GM18511 (cell line): ENCODE measurements around the gene LRRC55.

Experiments used
- ATAC-seq: cut with Tn5 transposase; IDR thresholded peaks from one replicate; pipeline ENCODE4 v1.9.1; 2021; ENCODE audit warnings: mild to moderate bottlenecking, moderate library complexity; ENCODE audit not compliant: unreplicated experiment

LRRC55 gene

GRCh38 chr11:57181678-57182305, at the start of gene LRRC55:
Gene LRRC55, plus strand, starts transcription at chr11:57181953. Its CDS starts 70 bp downstream, at chr11:57182023.
- no peak for ATAC-seq

DNA sequence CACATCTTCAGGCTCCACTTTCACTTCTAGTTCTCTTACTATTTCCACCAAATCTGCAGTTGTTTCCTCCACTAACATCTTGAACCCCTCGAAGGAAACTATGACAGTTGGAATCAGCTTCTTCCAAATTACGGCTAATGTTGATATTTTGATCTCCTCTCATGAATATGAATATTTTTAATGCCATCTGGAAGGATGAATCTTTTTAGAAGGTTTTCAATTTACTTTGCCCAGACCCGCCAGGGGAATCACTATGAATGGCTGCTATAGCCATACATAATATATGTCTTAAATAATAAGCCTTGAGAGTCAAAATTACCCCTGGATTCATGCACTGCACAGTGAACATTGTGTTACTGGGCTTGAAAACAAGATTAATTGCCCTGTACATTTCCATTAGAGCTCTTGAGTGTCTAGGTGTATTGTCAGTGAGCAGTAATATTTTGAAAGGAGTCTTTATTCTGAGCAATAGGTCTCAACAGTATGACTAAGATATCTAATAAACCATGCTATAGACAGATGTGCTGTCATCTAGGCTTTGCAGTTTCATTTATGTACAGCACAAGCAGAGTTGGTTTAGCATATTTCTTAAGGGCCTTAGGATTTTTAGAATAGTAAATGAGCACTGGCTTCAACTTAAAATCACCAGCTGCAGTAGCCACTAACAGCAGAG, 48.3 kb upstream of the LRRC55 start:
- ATAC-seq = no peak

DNA sequence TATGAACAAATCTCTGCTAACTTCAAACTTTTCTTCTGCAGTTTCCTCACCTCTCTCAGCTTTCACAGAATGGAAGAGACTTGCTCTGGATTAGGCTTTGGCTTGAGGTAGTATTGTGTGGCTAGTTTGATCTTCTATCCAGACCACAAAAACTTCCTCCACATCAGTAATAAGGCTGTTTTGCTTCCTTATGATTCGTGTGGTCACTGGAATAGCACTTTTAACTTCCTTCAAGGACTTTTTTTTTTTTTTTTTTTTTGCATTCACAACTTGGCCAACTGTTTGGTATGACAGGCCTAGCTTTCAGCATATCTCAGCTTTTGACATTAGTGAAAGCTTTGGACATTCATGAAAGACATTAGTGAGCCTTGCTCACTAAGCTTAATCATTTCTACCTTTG, 47.5 kb upstream of the LRRC55 start:
- no peak for ATAC-seq

DNA sequence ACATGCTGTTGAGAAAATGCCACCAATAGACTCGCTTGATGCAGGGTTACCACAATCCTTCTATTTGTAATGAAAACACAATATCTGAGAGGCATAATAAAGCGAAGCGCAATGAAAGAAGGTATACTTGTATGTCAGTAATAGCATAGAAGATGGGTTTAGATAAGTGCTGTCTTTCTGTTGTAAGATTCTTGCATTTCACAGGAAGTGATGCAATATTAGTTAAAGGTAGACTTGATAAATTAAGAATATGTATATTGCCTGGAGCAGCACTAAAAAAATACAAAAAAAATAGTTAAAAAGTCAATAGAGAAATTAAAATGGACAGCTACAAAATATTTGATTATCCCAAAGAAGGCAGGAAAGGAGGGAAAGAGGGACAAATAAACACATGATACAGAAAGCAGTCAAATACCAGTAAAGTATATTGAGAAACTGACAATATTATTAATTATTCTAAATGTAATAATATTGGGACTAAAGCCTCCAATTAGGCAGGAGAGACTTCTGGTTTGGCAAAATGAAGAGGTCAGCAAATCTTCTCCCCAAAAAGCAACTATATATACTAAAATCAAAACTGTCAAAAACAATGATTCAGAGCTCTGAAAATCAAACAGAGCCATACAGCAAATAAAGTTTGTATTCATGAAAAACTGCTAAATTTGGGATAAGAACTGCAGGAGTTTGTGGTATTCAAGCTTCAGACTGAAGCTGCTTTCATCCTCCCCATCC, 46.6 kb upstream of the LRRC55 start:
- no peak for ATAC-seq

- no peak for ATAC-seq
Measured at GRCh38 chr11:57140568-57140967, 41.2 kb upstream of the LRRC55 start.

DNA sequence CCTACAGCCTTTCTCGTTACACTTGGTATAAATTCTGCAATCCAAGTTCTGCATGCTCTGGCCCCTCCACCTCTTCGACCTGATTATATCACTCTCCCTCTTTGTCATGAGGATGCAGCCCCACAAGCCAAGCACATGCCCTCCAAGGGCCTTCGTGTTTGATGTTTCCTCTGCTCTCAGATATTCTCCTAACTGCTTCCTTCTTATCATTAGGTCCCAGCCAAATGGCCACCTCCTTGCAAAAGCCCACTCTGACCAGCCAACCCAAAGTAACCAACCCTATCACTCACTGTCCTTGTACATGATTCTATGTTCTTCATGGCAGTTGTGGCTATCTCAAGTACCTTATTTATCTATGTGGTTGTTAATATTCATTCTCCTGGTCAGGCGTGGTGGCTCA, 38.3 kb upstream of the LRRC55 start:
- ATAC-seq = no peak

DNA sequence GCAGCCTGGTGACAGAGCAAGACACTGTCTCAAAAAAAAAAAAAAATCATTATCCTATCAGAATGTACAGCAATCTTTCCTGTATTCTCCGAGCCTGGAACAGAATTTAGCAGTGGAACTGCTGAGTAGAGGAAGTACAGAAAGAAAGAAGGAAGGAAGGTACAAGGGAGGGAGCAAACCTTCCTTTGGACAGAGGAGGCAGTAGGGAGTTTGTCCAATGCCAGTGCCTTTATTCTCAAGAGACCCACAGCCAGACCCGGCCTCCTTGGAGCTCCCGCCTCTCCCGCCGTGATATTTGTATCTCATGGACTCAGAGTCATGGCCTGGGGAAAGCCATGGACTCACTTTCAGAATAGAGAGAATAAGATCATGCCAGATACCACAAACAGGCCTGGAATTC, 37.7 kb upstream of the LRRC55 start:
- ATAC-seq = no peak

DNA sequence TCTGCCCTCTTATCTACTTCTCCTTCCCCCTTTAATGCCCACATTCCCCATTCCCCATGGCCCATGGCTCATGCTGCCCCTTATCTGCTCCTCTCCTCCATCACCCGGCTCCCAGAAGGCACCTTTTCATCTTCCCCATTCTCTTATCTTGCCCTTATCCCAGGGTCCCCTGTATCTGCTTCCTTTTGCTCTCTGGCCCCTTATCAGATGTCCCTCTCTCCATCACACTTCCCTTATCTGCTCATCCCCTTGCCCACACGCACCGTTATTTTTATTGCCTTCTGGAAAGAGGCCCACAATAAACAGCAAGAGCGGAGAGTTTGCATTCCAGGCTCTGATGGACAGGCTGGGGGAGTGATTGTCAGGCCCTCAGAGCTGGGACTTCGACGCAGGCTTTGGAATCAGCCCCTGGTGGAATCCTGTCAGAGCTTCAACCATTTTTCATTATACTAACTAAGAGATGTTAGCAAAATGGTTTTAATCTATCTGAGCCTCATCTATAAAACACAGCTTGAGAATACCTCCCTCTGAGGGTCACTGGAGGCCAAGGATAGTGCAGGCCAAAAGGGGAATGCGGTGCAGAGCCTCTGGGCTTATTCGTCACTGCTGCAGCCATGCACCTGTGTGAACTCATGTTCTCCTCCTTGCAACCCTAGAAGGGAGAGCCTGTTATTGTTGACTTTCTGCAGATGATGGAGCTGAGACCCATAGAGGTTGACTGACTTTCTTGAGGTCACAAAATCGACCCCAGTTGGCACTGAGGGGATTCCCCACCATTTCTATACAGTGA, 37.0 kb upstream of the LRRC55 start:
- no peak for ATAC-seq

GRCh38 chr11:57146301-57146700, 35.5 kb upstream of the LRRC55 start:
- ATAC-seq = no peak

GRCh38 chr11:57148621-57149020, 33.1 kb upstream of the LRRC55 start:
- ATAC-seq = no peak

GRCh38 chr11:57150454-57150917, 31.3 kb upstream of the LRRC55 start:
- ATAC-seq = no peak

- no peak for ATAC-seq
Measured at GRCh38 chr11:57152134-57152533, 29.6 kb upstream of the LRRC55 start.

DNA sequence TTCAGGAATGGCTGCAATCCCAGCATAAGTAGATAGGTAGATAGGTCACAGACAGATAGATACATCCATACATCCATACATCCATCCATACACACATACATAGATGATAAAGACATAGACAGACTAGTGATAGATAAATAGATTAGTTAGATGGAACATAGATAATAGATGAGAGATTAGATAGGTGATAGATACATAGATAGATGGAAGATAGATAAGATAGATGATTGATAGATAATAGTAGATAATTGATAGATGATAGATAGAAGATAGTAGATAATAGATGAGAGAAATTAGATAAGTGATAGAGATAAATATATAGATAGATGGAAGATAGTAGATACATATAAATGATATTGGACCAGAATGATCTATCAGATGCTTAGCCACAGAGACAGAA, 28.3 kb upstream of the LRRC55 start:
- no peak for ATAC-seq

GRCh38 chr11:57154739-57155138, 27.0 kb upstream of the LRRC55 start:
- no peak for ATAC-seq

GRCh38 chr11:57155400-57155799, 26.4 kb upstream of the LRRC55 start:
- ATAC-seq = no peak

DNA sequence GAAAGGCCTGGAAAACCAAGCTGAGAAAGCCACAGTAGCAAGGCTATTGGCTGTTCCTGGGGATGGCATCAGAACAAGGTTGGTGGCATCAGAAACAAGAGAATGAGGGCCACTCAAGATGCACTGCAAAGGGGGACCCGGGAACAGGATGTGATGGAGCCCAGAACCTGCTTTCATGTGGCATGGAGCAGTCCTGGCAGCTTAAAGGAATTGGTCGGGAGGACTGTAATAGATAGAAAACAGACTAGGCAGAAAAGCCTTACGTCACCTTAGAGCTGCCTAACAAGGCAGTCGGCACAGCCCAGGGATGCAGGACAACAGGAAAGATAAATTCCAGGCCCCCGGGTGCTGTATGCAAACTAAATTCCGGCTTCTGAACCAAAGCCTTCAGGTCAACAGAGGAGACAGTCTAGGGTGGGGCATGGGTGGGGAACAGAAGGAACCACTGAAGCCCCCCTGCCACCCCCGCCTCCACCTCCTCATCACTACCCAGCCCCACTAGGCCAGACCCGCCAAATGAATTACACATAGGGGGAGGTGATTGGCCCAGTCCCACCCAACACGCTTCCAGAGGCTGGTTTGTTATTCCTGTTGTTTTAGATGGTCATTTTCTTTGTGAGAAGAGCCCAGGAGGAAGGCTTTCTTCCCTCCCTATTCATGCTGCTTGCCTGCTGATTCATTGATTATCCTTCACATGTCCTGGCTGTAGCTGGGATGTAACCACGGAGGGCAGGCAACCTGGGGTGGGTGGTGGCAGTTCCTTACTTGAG, 25.7 kb upstream of the LRRC55 start:
- ATAC-seq = no peak

GRCh38 chr11:57156928-57157327, 24.8 kb upstream of the LRRC55 start:
- no peak for ATAC-seq

GRCh38 chr11:57157624-57158023, 24.1 kb upstream of the LRRC55 start:
- no peak for ATAC-seq

GRCh38 chr11:57158180-57158579, 23.6 kb upstream of the LRRC55 start:
- no peak for ATAC-seq

GRCh38 chr11:57158599-57158998, 23.2 kb upstream of the LRRC55 start:
- no peak for ATAC-seq
